KMS-11 (cell line): Measurements from ENCODE around the gene BEST3.

Source experiments
- H2AFZ ChIP-seq: fragments of 200-600 bp; sonication (generic); 2 replicates; pipeline ENCODE4 v1.6.1; 2016; ENCODE audit warnings: antibody characterized with exemption, mixed run types, low read depth
- H3K27ac ChIP-seq: fragments of 200-600 bp; sonication (generic); 2 replicates; pipeline ENCODE4 v1.6.1; 2016; ENCODE audit warnings: mild to moderate bottlenecking, mixed run types
- H3K27me3 ChIP-seq: fragments of 200-600 bp; sonication (generic); 2 replicates; pipeline ENCODE4 v1.6.1; 2017; ENCODE audit warnings: mild to moderate bottlenecking, low read depth, mixed run types, moderate library complexity; ENCODE audit not compliant: insufficient read depth
- H3K36me3 ChIP-seq: fragments of 200-600 bp; sonication (generic); 2 replicates; pipeline ENCODE4 v1.6.1; 2017; ENCODE audit warnings: mild to moderate bottlenecking, mixed run types; ENCODE audit not compliant: insufficient read depth
- H3K4me1 ChIP-seq: fragments of 200-600 bp; sonication (generic); 2 replicates; pipeline ENCODE4 v1.6.1; 2016; ENCODE audit warnings: mild to moderate bottlenecking, low read depth, mixed run types; ENCODE audit not compliant: poor library complexity, severe bottlenecking
- H3K4me2 ChIP-seq: fragments of 200-600 bp; sonication (generic); 2 replicates; pipeline ENCODE4 v1.7.0; 2016; ENCODE audit warnings: mild to moderate bottlenecking, mixed run types
- H3K4me3 ChIP-seq: fragments of 200-600 bp; sonication (generic); IDR thresholded peaks from 2 replicates; pipeline ENCODE4 v1.6.1; 2017; ENCODE audit warnings: low read depth, low read length, mixed read lengths; ENCODE audit not compliant: insufficient read depth
- H3K79me2 ChIP-seq: fragments of 200-600 bp; sonication (generic); 2 replicates; pipeline ENCODE4 v1.6.1; 2016; ENCODE audit warnings: low read depth, mixed run types; ENCODE audit not compliant: insufficient read depth
- H3K9ac ChIP-seq: fragments of 200-600 bp; sonication (generic); 2 replicates; pipeline ENCODE4 v1.6.1; 2016; ENCODE audit warnings: mild to moderate bottlenecking, mixed run types
- H4K20me1 ChIP-seq: fragments of 200-600 bp; sonication (generic); 2 replicates; pipeline ENCODE4 v1.6.1; 2016; ENCODE audit warnings: mild to moderate bottlenecking, mixed run types; ENCODE audit not compliant: insufficient read depth
- CTCF ChIP-seq: fragments of 200-600 bp; sonication (generic); conservative IDR thresholded peaks from 2 replicates; pipeline ENCODE4 v1.6.1; 2017; ENCODE audit warnings: low read depth, mild to moderate bottlenecking, antibody characterized with exemption, low read length, moderate library complexity, mixed read lengths

Gene BEST3

GRCh38 chr12:69649529-69649928, 49.6 kb downstream of the BEST3 start:
- no peak overlapping the region for H3K9ac ChIP-seq

GRCh38 chr12:69648476-69648875, 50.6 kb downstream of the BEST3 start:
- Histone ChIP-seq H3K36me3 (no peaks in the 10 kb centered on the region), H3K27me3 (no peaks in the 10 kb centered on the region), H3K4me1 (no peaks in the 10 kb centered on the region), H4K20me1 (no peaks in the 10 kb centered on the region), H3K4me3 (no peak overlapping the region), H3K79me2 (no peaks in the 10 kb centered on the region), H3K4me2 (no peak overlapping the region), H3K27ac (no peak overlapping the region), H2AFZ (no peak overlapping the region), H3K9ac (no peak overlapping the region)
- TF ChIP-seq CTCF = no peak

More at GRCh38 chr12:69649529-69649928, 49.6 kb downstream of the BEST3 start:
- Histone ChIP-seq H3K79me2 (no peaks in the 10 kb centered on the region), H3K4me3 (no peak overlapping the region), H2AFZ (no peak overlapping the region), H3K4me1 (no peaks in the 10 kb centered on the region), H3K4me2 (no peak overlapping the region), H3K27ac (no peak overlapping the region), H3K36me3 (no peaks in the 10 kb centered on the region), H3K27me3 (no peaks in the 10 kb centered on the region), H4K20me1 (no peaks in the 10 kb centered on the region)
- no peak for TF ChIP-seq CTCF

- Histone ChIP-seq H2AFZ (no peak overlapping the region), H3K27me3 (no peaks in the 10 kb centered on the region)
Observed at GRCh38 chr12:69647178-69647577, 51.9 kb downstream of the BEST3 start.

GRCh38 chr12:69645031-69645430, 54.1 kb downstream of the BEST3 start:
- H3K4me1 ChIP-seq = no peaks in the 10 kb centered on the region
- no peaks in the 10 kb centered on the region for H4K20me1 ChIP-seq
- H3K4me3 ChIP-seq = no peak overlapping the region
- no peak overlapping the region for H3K27ac ChIP-seq
- no peaks in the 10 kb centered on the region for H3K36me3 ChIP-seq
- no peak overlapping the region for H3K9ac ChIP-seq
- no peaks in the 10 kb centered on the region for H3K79me2 ChIP-seq
- H2AFZ ChIP-seq = no peak overlapping the region
- TF ChIP-seq CTCF = no peak
- no peak overlapping the region for H3K4me2 ChIP-seq
- no peaks in the 10 kb centered on the region for H3K27me3 ChIP-seq

More at GRCh38 chr12:69647178-69647577, 51.9 kb downstream of the BEST3 start:
- no peak for TF ChIP-seq CTCF
- no peaks in the 10 kb centered on the region for H3K79me2 ChIP-seq
- H3K4me3 ChIP-seq = no peak overlapping the region
- H3K4me1 ChIP-seq = no peaks in the 10 kb centered on the region
- no peaks in the 10 kb centered on the region for H3K36me3 ChIP-seq
- H3K4me2 ChIP-seq = no peak overlapping the region
- no peaks in the 10 kb centered on the region for H4K20me1 ChIP-seq
- H3K9ac ChIP-seq = no peak overlapping the region
- no peak overlapping the region for H3K27ac ChIP-seq
